C4-2B (cell line): Measurements from ENCODE around the gene FREM1.

Source experiments
- H3K27ac ChIP-seq: fragments of 450-650 bp; 2 replicates; pipeline ENCODE4 v1.5.1; 2017
- CTCF ChIP-seq: fragments of 450-650 bp; conservative IDR thresholded peaks from 2 replicates; pipeline ENCODE4 v1.5.1; 2017; ENCODE audit warnings: mild to moderate bottlenecking
- ZFX ChIP-seq: fragments of 450-650 bp; IDR thresholded peaks from 2 replicates; pipeline ENCODE4 v1.6.1; 2017

FREM1 gene

GRCh38 chr9:14937216-14937615 lies 27.0 kb upstream of the FREM1 start:
- H3K27ac ChIP-seq: no peak overlapping the region
- TF ChIP-seq CTCF (no peak), ZFX (no peak)

GRCh38 chr9:14936491-14936890 lies 26.3 kb upstream of the FREM1 start:
- H3K27ac ChIP-seq: no peak overlapping the region
- TF ChIP-seq ZFX (no peak), CTCF (no peak)

GRCh38 chr9:14935964-14936363 lies 25.7 kb upstream of the FREM1 start:
- H3K27ac ChIP-seq: no peak overlapping the region
- no peak for TF ChIP-seq CTCF
- no peak for TF ChIP-seq ZFX

DNA sequence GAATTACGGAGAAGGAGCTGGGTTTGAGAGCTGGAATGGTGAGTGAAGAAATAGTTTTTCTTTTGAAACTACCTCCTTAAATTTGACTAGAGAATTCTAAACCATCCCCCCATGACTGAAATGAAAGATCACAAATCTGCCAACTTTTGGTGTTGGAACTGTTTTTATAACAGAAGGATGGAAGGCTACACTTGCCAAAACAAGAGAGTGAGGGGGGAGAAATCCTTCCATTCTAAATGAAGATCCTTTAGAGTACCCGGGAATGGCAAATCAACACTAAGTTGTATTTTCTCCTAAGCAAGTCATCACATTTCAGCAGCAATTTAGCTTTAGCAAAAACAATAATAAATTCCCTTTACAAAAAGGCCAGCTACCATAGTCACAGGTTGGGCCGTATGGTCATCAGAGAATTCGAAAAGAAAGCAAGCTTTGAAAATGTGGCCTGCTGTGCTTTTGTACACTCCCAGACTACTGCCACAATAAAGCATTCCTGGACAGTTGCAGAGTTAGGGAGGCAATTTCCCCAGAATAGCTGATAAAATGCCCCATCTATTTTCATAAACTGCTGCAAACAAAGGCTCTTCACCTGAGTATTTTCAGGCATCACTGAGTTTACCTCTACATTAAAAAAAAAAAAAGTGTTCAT lies 25.0 kb upstream of the FREM1 start:
- TF ChIP-seq CTCF (no peak), ZFX (no peak)
- no peak overlapping the region for H3K27ac ChIP-seq

DNA sequence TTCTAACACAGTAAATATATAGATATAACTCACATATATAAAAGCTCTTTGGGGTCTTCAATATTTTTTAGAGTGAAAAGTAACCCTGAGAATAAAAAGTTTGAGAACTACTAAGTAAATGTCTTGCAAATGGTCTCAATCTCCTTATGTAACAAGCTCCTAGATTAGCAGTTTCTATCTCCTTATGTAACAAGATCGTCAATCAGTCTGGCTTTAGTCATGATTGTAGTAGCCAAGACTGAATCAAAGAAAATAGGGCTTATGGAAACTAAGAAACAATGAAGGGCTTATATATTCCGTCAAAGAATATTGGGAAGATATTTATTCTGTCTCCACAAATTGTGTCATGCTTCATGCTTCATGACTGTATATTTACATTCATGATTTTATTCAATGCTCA lies 22.4 kb upstream of the FREM1 start:
- no peak overlapping the region for H3K27ac ChIP-seq
- TF ChIP-seq ZFX (no peak), CTCF (no peak)

DNA sequence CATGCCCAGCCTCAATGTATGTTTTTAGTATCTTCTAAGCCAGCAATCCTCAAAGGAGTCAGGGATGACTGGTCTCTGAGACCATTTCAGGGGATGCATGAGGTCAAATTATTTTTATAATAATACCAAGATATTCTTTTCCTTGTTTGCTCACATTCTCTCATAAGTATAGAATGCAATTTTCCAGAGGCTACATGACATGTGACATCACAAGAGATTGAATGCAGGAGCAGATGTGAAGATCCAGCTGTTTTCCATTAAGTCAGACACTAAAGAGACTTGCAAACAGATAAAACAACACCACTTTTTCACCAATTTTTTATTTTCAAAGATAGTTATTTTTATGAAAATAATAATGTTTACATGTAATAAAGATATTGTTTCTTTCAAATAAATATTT lies 22.0 kb upstream of the FREM1 start:
- no peak overlapping the region for H3K27ac ChIP-seq
- TF ChIP-seq CTCF: no peak
- no peak for TF ChIP-seq ZFX

DNA sequence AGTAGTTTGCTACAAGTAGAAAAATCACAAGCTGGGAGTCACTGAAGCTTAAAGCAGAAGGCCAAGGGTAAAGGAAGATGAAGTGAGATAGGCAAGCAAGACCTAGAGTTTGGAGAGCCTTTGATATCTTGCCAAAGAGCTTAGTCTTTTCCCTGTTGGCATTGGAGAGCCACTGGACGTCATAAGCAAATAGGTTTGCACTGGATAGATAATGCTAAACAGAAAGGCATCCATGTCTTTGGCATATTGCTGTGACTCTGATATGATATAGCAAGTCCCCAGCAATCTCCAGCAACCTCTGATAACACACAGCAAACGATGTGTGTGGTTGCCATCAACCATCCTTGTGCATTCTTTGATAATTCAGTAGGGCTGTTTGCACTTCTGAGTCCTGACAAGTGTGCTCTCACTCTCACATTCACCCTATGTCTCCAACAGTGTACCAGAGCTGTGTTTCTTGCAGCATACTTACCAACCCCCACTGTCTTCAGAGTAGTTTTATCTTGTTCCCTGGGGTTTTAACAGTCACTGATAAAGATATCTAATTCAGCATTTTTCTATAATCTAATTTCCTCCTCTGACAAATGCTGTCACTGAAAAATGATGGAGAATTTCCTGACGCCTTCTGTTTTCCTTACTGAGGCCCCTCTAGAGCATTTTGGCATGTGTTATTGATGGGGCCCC lies 16.9 kb upstream of the FREM1 start:
- H3K27ac ChIP-seq: no peak overlapping the region
- TF ChIP-seq ZFX (no peak), CTCF (no peak)
